8988T (cell line): ENCODE results near the gene SHROOM3.

Experiments used
- DNase-seq: peaks from one replicate; pipeline ENCODE4 v3.0.0; 2011

SHROOM3 gene

GRCh38 chr4:76630741-76631140, 195.7 kb downstream of the SHROOM3 start:
- no peak for DNase-seq

DNA sequence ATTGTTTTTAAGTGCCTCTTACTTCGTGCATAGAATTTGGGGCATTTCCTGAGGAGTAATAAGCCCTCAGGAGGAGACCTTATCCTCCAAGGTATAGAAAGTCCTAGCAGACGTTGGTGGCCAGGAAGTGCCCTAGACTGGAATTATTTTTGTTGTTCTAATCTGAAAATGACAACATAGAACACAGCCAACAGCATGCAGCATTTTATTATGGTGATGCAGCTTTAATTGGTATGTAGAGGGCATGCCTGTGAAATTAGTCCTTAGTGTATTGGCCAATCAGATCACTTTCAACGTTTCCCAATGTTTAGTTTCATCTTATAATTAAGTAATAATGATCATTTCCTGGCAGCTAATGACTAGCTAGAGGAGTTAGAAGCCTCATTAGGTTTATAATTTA, 199.2 kb downstream of the SHROOM3 start:
- no peak for DNase-seq

- DNase-seq = no peak
Measured at GRCh38 chr4:76637712-76638361, 202.8 kb downstream of the SHROOM3 start.

- DNase-seq = peak; percentile 15
Measured at GRCh38 chr4:76639288-76639687, 204.3 kb downstream of the SHROOM3 start.

GRCh38 chr4:76640353-76640910, 205.4 kb downstream of the SHROOM3 start:
- DNase-seq = no peak

GRCh38 chr4:76641351-76641750, 206.3 kb downstream of the SHROOM3 start:
- DNase-seq = no peak

GRCh38 chr4:76641758-76642157, 206.7 kb downstream of the SHROOM3 start:
- no peak for DNase-seq

DNA sequence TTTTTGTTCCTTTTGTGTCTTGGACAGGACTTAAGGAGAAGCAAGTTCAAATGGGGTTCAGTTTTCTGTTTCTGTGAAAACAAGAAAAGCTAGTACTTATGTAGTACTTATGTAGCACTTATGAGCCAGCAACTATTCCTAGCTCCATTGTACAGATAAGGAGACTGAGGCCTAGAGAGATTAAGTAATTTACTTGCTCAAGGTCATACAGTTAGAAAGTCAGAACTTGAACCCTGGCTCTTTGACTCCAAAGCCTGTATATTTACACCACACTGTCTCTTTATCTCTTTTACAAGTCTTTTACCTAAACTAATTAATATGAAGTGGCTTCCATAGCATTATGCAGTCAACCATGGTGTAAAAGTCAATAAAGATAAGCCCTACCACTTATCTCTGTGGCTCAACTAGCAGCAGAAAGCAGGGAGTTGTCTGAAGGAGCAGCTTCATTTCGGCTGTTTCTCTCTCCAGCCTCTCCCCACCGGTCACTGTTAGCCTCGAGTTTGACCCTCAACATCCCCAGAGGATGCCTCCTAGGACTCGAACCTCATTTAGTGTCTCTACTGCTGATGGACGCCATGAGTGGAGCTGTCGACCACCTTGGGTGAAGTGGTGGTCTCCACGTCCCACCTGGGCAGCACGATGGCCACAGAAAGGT, 209.9 kb downstream of the SHROOM3 start:
- DNase-seq = no peak

DNA sequence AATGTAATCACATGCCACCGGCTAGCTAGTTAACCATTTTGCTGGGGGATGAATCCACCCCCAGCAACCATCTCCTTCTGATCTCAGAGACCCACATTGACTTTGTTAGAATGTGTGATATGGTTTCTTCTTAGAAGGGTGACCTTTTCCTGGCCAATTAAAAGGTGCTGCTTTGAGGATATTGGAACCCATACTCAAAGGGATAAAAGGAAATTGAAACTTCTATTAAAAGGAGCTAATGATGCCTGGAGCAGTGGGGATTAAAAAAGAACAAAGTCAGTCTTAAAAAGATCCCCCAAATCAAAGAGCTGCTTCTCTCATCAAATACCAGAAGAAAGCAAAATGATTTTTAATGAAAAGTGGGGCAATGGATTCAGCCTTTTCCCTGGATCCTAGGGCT, 214.1 kb downstream of the SHROOM3 start:
- no peak for DNase-seq

DNA sequence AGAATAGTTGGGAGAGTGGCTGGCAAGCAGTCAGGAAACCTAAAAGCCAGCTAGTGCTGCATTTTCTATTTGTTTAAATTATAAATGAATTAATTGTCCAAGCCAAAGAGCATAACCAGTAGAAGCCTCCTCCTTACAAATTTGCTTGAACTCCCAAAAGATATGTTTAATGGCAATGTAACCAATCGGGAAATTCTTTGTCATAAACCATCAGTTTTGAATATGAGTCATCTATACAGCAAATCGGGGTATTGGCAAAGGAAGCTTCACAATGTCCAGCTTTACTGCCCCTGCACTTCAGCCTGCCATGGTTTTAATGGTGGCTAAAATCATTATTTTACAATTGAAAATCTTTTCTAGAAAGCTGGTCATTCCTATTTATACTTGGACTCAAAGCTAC, 216.6 kb downstream of the SHROOM3 start:
- DNase-seq = no peak

DNA sequence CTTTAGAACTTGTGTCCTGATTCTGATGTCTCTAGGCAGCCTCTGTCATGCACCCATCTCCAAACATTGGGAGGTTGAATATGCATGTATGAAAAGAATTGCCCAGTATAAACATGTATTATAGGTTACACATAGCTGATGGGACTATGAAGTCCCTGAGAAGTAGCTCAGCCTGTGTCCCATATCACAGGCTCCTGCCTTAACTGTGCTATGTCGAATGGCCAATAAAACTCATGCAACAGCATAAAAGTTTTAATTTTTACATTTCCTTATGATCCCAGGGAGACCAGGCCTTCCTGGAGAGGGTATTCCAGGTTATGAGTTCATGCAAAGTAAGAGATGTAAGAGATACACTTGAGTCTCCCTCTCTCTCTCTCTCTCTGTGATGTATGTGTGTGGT, 217.4 kb downstream of the SHROOM3 start:
- no peak for DNase-seq

GRCh38 chr4:76654084-76654483, 219.1 kb downstream of the SHROOM3 start:
- no peak for DNase-seq

DNA sequence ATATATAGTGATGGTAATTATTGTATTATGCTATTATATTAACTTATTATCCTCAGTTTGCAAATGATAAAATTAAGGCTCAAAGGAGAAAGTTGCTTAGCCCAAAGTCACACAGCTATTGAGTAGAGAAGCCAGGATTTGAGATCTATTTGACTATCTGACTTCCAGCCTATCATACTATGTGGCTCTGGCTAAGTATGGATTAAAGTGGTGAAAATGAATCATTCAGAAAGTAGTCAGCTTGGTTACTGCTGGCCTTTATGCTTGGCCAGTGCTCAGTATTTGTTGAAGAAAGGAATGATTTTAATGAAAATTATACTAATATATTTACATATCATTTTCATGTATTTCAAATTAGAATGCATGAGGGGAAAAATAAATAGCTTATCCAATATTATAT, 219.8 kb downstream of the SHROOM3 start:
- no peak for DNase-seq

- no peak for DNase-seq
Measured at GRCh38 chr4:76655566-76656479, 220.8 kb downstream of the SHROOM3 start.

DNA sequence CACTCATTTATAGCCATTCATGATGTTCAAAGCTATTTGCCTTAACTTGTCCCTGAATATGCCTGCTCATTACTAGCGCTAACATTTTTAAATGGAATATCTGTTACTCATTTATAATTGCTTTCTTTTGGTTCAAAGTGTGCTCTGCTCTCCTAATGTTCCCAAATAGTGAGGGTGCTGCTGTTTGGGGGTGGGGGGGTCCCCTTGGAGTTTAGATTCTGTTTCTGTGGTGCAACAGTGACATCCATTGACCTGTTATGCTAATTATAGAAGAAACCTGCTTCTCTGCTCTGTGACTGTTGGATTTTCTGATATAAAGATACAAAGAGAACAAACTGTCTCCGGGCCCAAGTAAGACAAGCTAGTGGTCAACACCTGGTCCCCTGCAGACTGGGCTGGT, 222.4 kb downstream of the SHROOM3 start:
- no peak for DNase-seq

- DNase-seq = no peak
Measured at GRCh38 chr4:76658231-76659102, 223.4 kb downstream of the SHROOM3 start.

DNA sequence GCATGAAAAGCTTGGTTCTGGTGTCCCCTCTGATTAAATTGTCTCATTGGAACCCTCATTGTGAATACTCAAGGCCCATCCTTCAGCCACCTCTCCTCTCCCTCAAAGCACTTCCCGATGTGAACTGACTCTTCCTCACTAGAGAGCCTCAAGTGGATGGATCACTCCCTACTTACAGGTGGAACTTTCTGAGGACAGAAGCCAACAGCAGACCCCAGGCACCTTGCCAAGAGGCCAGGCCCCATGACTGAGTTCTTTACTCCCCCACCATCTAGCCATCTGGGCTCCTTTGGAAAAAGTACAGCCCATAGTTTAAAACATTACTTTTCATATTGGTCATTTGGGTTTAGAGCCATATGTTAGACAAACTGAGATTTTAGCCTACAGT, 224.1 kb downstream of the SHROOM3 start:
- no peak for DNase-seq

- no peak for DNase-seq
Measured at GRCh38 chr4:76663824-76664223, 228.8 kb downstream of the SHROOM3 start.

DNA sequence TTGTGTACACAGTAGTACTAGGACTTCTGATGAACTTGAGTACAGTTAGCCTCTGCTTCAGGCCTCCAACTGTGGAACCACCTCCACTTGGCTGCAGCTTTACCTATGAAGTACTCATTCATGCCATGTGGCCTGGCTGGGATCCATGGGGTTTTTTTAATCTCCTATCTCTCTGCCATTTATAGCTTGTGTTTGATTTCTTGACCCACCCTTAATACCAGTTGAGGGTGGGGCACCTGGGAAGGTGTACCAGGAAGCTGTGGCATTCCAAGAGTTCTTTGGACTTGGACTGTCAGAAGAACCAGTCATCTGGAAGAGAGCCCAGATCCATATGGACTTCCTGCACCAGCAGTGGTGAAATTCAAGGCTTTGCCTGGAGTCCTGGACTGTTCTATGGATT, 230.1 kb downstream of the SHROOM3 start:
- DNase-seq = no peak

DNA sequence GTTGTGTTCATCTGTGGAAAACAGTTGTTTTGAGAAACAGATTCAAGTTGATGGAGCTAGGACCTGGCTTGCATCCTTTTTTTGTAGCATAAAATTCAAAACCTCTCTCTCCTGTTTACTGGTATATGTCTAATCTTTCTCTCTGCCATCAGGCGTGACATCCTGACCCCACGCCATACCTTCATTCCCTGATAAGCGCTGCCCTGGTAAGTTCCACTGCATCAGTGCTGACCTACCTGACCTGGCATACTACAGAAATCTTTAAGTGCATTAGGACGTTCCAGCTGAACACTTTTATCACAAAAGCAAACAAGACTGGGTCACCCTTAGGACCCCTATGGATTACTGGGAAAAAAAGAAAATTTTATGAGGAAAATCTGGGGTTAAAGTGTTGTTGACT, 230.7 kb downstream of the SHROOM3 start:
- DNase-seq = no peak

- DNase-seq = no peak
Measured at GRCh38 chr4:76666944-76667532, 232.0 kb downstream of the SHROOM3 start.

DNA sequence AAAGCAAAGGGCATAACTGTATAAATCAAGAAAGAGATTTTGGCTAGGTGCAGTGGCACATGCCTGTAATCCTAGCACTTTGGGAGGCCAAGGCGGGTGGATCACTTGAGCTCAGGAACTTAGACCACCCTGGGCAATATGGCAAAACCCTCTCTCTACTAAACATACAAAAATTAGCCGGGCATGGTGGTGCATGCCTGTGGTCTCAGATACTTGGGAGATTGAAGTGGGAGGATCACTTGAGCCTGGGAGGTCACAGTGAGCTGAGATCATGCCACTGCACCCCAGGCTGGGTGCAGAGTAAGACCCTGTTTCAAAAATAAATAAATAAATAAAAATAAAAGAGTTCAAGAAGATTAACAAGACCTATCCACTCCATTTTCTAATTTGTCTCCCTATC, 235.6 kb downstream of the SHROOM3 start:
- no peak for DNase-seq
